Caco-2 (cell line): ENCODE measurements around the gene LDLRAD3. TPM values are rescaled to one million over a fixed set of nuclear protein-coding genes. Genes with fewer than 3 reads are reported as not detected.

ENCODE experiments used
- BruUV-seq: library from RNA; stranded (reverse); fragments of 400-500 nt; replicated peaks from 2 replicates; lab custom pipeline; 2021; lab: Mats Ljungman, UMichigan
- CTCF ChIA-PET: fragments of 300-600 bp; sonication (Branson Sonifier 250); formaldehyde crosslinking; loops from one replicate; lab custom pipeline; 2022; ENCODE audit warnings: antibody characterized with exemption; lab: Charles Lee
- POLR2A ChIA-PET: fragments of 300-600 bp; sonication (Branson Sonifier 250); formaldehyde crosslinking; loops from one replicate; lab custom pipeline; 2022; ENCODE audit warnings: antibody characterized with exemption; lab: Charles Lee
- DNase-seq, 2 experiments: peaks; one replicate each; pipeline versions ENCODE4 v3.0.0 to v3.0.0-alpha.2; 2020 to 2022
- H3K27me3 ChIP-seq: replicated peaks from 2 replicates; pipeline ENCODE4 v1.6.0; 2011; ENCODE audit warnings: low read length; ENCODE audit not compliant: control insufficient read depth, insufficient read depth
- H3K36me3 ChIP-seq: 2 replicates; pipeline ENCODE4 v1.5.1; 2011; ENCODE audit warnings: low read length; ENCODE audit not compliant: control insufficient read depth, insufficient read depth
- H3K4me1 ChIP-seq: fragments of 250-450 bp; sonication (Bioruptor Pico); 2 replicates; pipeline ENCODE4 v1.5.1; 2020; ENCODE audit warnings: mild to moderate bottlenecking
- H3K4me3 ChIP-seq: 2 replicates; pipeline ENCODE4 v1.5.1; 2011; ENCODE audit warnings: low read depth, mild to moderate bottlenecking, control low read depth, low read length
- H3K9me3 ChIP-seq: fragments of 250-450 bp; sonication (Bioruptor Pico); 2 replicates; pipeline ENCODE4 v1.5.1; 2020; ENCODE audit warnings: mild to moderate bottlenecking, moderate library complexity
- H3K27ac Mint-ChIP-seq: one replicate; pipeline ENCODE4 v1.8.0; 2022; ENCODE audit warnings: mixed read lengths; ENCODE audit not compliant: unreplicated experiment
- H3K27me3 Mint-ChIP-seq: one replicate; pipeline ENCODE4 v1.8.0; 2022; ENCODE audit warnings: mixed read lengths; ENCODE audit not compliant: insufficient read depth, unreplicated experiment
- H3K36me3 Mint-ChIP-seq: one replicate; pipeline ENCODE4 v1.8.0; 2022; ENCODE audit warnings: mild to moderate bottlenecking, mixed read lengths; ENCODE audit not compliant: insufficient read depth, unreplicated experiment
- H3K4me1 Mint-ChIP-seq: one replicate; pipeline ENCODE4 v1.8.0; 2022; ENCODE audit warnings: low read depth, mixed read lengths; ENCODE audit not compliant: unreplicated experiment
- H3K4me3 Mint-ChIP-seq: one replicate; pipeline ENCODE4 v1.8.0; 2022; ENCODE audit warnings: mild to moderate bottlenecking, moderate library complexity, mixed read lengths; ENCODE audit not compliant: unreplicated experiment
- H3K9me3 Mint-ChIP-seq: one replicate; pipeline ENCODE4 v1.8.0; 2022; ENCODE audit warnings: mixed read lengths; ENCODE audit not compliant: unreplicated experiment
- CTCF ChIP-seq, 2 experiments: fragments of 200-600 bp in 1 of 2; IDR thresholded peaks; 1 replicate in 1 of 2; 2 replicates in 1 of 2; pipeline versions ENCODE4 v1.5.1 to v1.8.0; 2011 to 2022; ENCODE audit warnings: antibody characterized with exemption in 1 of 2, control low read depth in 1 of 2, inconsistent platforms in 1 of 2, low read depth in 1 of 2, low read length in 1 of 2, mild to moderate bottlenecking in 1 of 2, moderate library complexity in 1 of 2; ENCODE audit not compliant: insufficient read depth in 1 of 2, severe bottlenecking in 1 of 2, unreplicated experiment in 1 of 2
- intact Hi-C: fragments of 100-400 bp; cut with micrococcal nuclease; formaldehyde crosslinking; loops from one replicate; pipeline ENCODE4 v1.10.0; 2022; ENCODE audit not compliant: unreplicated experiment
- total RNA-seq: library from RNA; stranded (reverse); gene quantifications from 2 replicates; pipeline ENCODE4 v1.2.3, GENCODE V29; 2022

LDLRAD3 gene
- total RNA-seq, 1 experiment from 2014 or later: 9.9 TPM

- Mint-ChIP-seq H3K4me1 (no peaks in the 10 kb centered on the region), H3K9me3 (peaks cover 7% of the 10 kb centered on the region), H3K27me3 (no peaks in the 10 kb centered on the region), H3K36me3 (no peaks in the 10 kb centered on the region), H3K27ac (no peak overlapping the region), H3K4me3 (no peak overlapping the region)
- no peak for TF ChIP-seq CTCF (IDR thresholded peaks at IDR 0.05; ENCODE audit: insufficient read depth in 1 of 2, low read depth in 1 of 2, low read length in 1 of 2, severe bottlenecking in 1 of 2, unreplicated experiment in 1 of 2)
- no peaks in the 10 kb centered on the region for H3K9me3 ChIP-seq
- intact Hi-C loops: no loop called here
- no peaks in the 10 kb centered on the region for H3K27me3 ChIP-seq
- no peaks in the 10 kb centered on the region for H3K4me1 ChIP-seq
- POLR2A ChIA-PET: no interaction called here
- H3K36me3 ChIP-seq: no peaks in the 10 kb centered on the region
- no peak for DNase-seq
- H3K4me3 ChIP-seq: no peak overlapping the region
- CTCF ChIA-PET: no interaction called here
- BruUV-seq: no TSS peak
These were observed 257.5 kb downstream of the LDLRAD3 start for GRCh38 chr11:36201411-36201810.

GRCh38 chr11:36205536-36205935, 261.7 kb downstream of the LDLRAD3 start:
- Histone ChIP-seq H3K36me3 (no peaks in the 10 kb centered on the region), H3K9me3 (no peaks in the 10 kb centered on the region), H3K4me3 (no peak overlapping the region), H3K4me1 (no peaks in the 10 kb centered on the region), H3K27me3 (no peaks in the 10 kb centered on the region)
- Mint-ChIP-seq H3K27me3 (no peaks in the 10 kb centered on the region), H3K27ac (no peak overlapping the region), H3K9me3 (peaks cover 10% of the 10 kb centered on the region), H3K4me1 (no peaks in the 10 kb centered on the region), H3K36me3 (no peaks in the 10 kb centered on the region), H3K4me3 (no peak overlapping the region)
- ChIA-PET POLR2A (no interaction called here), CTCF (no interaction called here)
- intact Hi-C loops: no loop called here
- DNase-seq: no peak
- no peak for TF ChIP-seq CTCF (IDR thresholded peaks at IDR 0.05; ENCODE audit: insufficient read depth in 1 of 2, low read depth in 1 of 2, low read length in 1 of 2, severe bottlenecking in 1 of 2, unreplicated experiment in 1 of 2)
- no TSS peak for BruUV-seq

- intact Hi-C loops: no loop called here
- no peak overlapping the region for H3K27ac Mint-ChIP-seq
- H3K9me3 ChIP-seq: no peaks in the 10 kb centered on the region
- no peak for DNase-seq
- peaks cover 15% of the 10 kb centered on the region; the same call in 1 of the 2 replicates for H3K4me1 ChIP-seq
- H3K27me3 Mint-ChIP-seq: no peaks in the 10 kb centered on the region
- CTCF ChIA-PET: no interaction called here
- BruUV-seq: no TSS peak
- peaks cover 19% of the 10 kb centered on the region for H3K4me1 Mint-ChIP-seq
- H3K4me3 Mint-ChIP-seq: no peak overlapping the region
- peaks cover 10% of the 10 kb centered on the region for H3K9me3 Mint-ChIP-seq
- H3K4me3 ChIP-seq: no peak overlapping the region
- no peak for TF ChIP-seq CTCF (IDR thresholded peaks at IDR 0.05; ENCODE audit: insufficient read depth in 1 of 2, low read depth in 1 of 2, low read length in 1 of 2, severe bottlenecking in 1 of 2, unreplicated experiment in 1 of 2)
- H3K27me3 ChIP-seq: no peaks in the 10 kb centered on the region
- no peaks in the 10 kb centered on the region for H3K36me3 Mint-ChIP-seq
- no peaks in the 10 kb centered on the region for H3K36me3 ChIP-seq
- POLR2A ChIA-PET: no interaction called here
These were observed 266.7 kb downstream of the LDLRAD3 start for GRCh38 chr11:36210529-36210928.
